HEK293 (cell line): ENCODE data around the gene CYTH3.

Experiments
- CTCF ChIA-PET: fragments of 350-600 bp; formaldehyde crosslinking; extraction: SDS; loops from one replicate; lab custom pipeline; 2021; ENCODE audit warnings: antibody characterized with exemption; lab: Yijun Ruan, JAX
- POLR2A ChIA-PET: fragments of 300-600 bp; formaldehyde crosslinking; extraction: SDS; loops from one replicate; lab custom pipeline; 2020; ENCODE audit warnings: antibody characterized with exemption, inconsistent platforms; lab: Yijun Ruan, JAX
- H3K27ac ChIP-seq: fragments of 200-500 bp; sonication (Bioruptor generic); 2 replicates; pipeline ENCODE4 v1.5.1; 2014; ENCODE audit warnings: low read depth, low read length, control low read depth, inconsistent platforms; ENCODE audit errors: extremely low read depth
- H3K36me3 ChIP-seq, 2 experiments: fragments of 200-500 bp in 1 of 2; sonication (Bioruptor generic) in 1 of 2; 1 replicate in 1 of 2; 2 replicates in 1 of 2; pipeline ENCODE4 v1.5.1; 2014 to 2017; ENCODE audit warnings: inconsistent platforms in 2 of 2, low read length in 2 of 2; ENCODE audit not compliant: control insufficient read depth in 2 of 2, insufficient read depth in 1 of 2
- H3K4me1 ChIP-seq: fragments of 200-500 bp; sonication (Bioruptor generic); 2 replicates; pipeline ENCODE4 v1.5.1; 2014; ENCODE audit warnings: mild to moderate bottlenecking, low read length, inconsistent platforms; ENCODE audit not compliant: control insufficient read depth, insufficient read depth
- H3K4me3 ChIP-seq: 2 replicates; pipeline ENCODE4 v1.5.1; 2011; ENCODE audit warnings: low read depth, mild to moderate bottlenecking, control low read depth, low read length, moderate library complexity
- H3K9me3 ChIP-seq: fragments of 200-500 bp; sonication (Bioruptor generic); 2 replicates; pipeline ENCODE4 v1.5.1; 2014; ENCODE audit warnings: low read depth, low read length, inconsistent platforms; ENCODE audit not compliant: control insufficient read depth, insufficient read depth
- EGR2 ChIP-seq: fragments of 450-650 bp; formaldehyde crosslinking; IDR thresholded peaks from 2 replicates; pipeline ENCODE4 v1.5.1; 2016; ENCODE audit warnings: low read depth, missing biosample characterization, missing genetic modification characterization
- GFI1B ChIP-seq: fragments of 450-650 bp; formaldehyde crosslinking; IDR thresholded peaks from 2 replicates; pipeline ENCODE4 v1.5.1; 2016; ENCODE audit warnings: missing biosample characterization, missing genetic modification characterization
- KLF7 ChIP-seq: fragments of 450-650 bp; formaldehyde crosslinking; IDR thresholded peaks from 2 replicates; pipeline ENCODE4 v1.5.1; 2016; ENCODE audit warnings: missing biosample characterization, missing genetic modification characterization, borderline replicate concordance
- SALL2 ChIP-seq: fragments of 450-650 bp; formaldehyde crosslinking; IDR thresholded peaks from 2 replicates; pipeline ENCODE4 v1.5.0; 2017; ENCODE audit warnings: missing biosample characterization, mild to moderate bottlenecking, missing genetic modification characterization, borderline replicate concordance
- SCRT1 ChIP-seq: fragments of 450-650 bp; formaldehyde crosslinking; IDR thresholded peaks from 2 replicates; pipeline ENCODE4 v1.5.1; 2016; ENCODE audit warnings: missing biosample characterization, missing genetic modification characterization, borderline replicate concordance
- SCRT2 ChIP-seq: fragments of 450-650 bp; formaldehyde crosslinking; IDR thresholded peaks from 2 replicates; pipeline ENCODE4 v1.5.1; 2016; ENCODE audit warnings: missing biosample characterization, missing genetic modification characterization
- SP2 ChIP-seq: fragments of 450-650 bp; formaldehyde crosslinking; IDR thresholded peaks from 2 replicates; pipeline ENCODE4 v1.5.1; 2016; ENCODE audit warnings: missing biosample characterization, missing genetic modification characterization
- YY1 ChIP-seq: fragments of 450-650 bp; formaldehyde crosslinking; IDR thresholded peaks from 2 replicates; pipeline ENCODE4 v1.5.1; 2018; ENCODE audit warnings: missing biosample characterization, missing genetic modification characterization
- ZBTB17 ChIP-seq: fragments of 450-650 bp; formaldehyde crosslinking; IDR thresholded peaks from 2 replicates; pipeline ENCODE4 v1.5.1; 2016; ENCODE audit warnings: missing biosample characterization, missing genetic modification characterization
- ZFHX2 ChIP-seq: fragments of 450-650 bp; formaldehyde crosslinking; conservative IDR thresholded peaks from 2 replicates; pipeline ENCODE4 v1.5.1; 2016; ENCODE audit warnings: missing biosample characterization, missing genetic modification characterization
- ZFP3 ChIP-seq: fragments of 450-650 bp; formaldehyde crosslinking; IDR thresholded peaks from 2 replicates; pipeline ENCODE4 v1.5.1; 2016; ENCODE audit warnings: low read depth, missing biosample characterization, missing genetic modification characterization
- ZNF10 ChIP-seq: fragments of 450-650 bp; formaldehyde crosslinking; IDR thresholded peaks from 2 replicates; pipeline ENCODE4 v1.5.1; 2017; ENCODE audit warnings: missing biosample characterization, missing genetic modification characterization
- ZNF174 ChIP-seq: fragments of 450-650 bp; formaldehyde crosslinking; IDR thresholded peaks from 2 replicates; pipeline ENCODE4 v1.5.0; 2017; ENCODE audit warnings: missing biosample characterization, mild to moderate bottlenecking, missing genetic modification characterization
- ZNF2 ChIP-seq: fragments of 450-650 bp; formaldehyde crosslinking; IDR thresholded peaks from 2 replicates; pipeline ENCODE4 v1.5.1; 2016; ENCODE audit warnings: missing biosample characterization, missing genetic modification characterization
- ZNF24 ChIP-seq: fragments of 450-650 bp; formaldehyde crosslinking; IDR thresholded peaks from 2 replicates; pipeline ENCODE4 v1.5.1; 2016; ENCODE audit warnings: missing biosample characterization, missing genetic modification characterization
- ZNF274 ChIP-seq, 2 experiments: fragments of 200-500 bp in 1 of 2; fragments of 450-650 bp in 1 of 2; sonication (Bioruptor generic) in 1 of 2; formaldehyde crosslinking in 1 of 2; IDR thresholded peaks; 2 replicates each; pipeline versions ENCODE4 v1.5.1 to v1.6.1; 2014 to 2016; ENCODE audit warnings: borderline replicate concordance in 1 of 2, inconsistent platforms in 1 of 2, low read length in 1 of 2, missing biosample characterization in 1 of 2, missing genetic modification characterization in 1 of 2
- ZNF433 ChIP-seq: fragments of 450-650 bp; formaldehyde crosslinking; IDR thresholded peaks from 2 replicates; pipeline ENCODE4 v1.5.1; 2016; ENCODE audit warnings: missing biosample characterization, missing genetic modification characterization, low read depth
- ZNF610 ChIP-seq: fragments of 450-650 bp; formaldehyde crosslinking; IDR thresholded peaks from 2 replicates; pipeline ENCODE4 v1.5.1; 2016; ENCODE audit warnings: missing biosample characterization, missing genetic modification characterization, borderline replicate concordance
- ZNF654 ChIP-seq: fragments of 450-650 bp; formaldehyde crosslinking; IDR thresholded peaks from 2 replicates; pipeline ENCODE4 v1.5.1; 2016; ENCODE audit warnings: low read depth, missing biosample characterization, missing genetic modification characterization
- ZNF776 ChIP-seq: fragments of 450-650 bp; formaldehyde crosslinking; IDR thresholded peaks from 2 replicates; pipeline ENCODE4 v1.5.0; 2017; ENCODE audit warnings: missing biosample characterization, missing genetic modification characterization, borderline replicate concordance
- TF ChIP-seq, protein P1 (sequence below): fragments of 450-650 bp; formaldehyde crosslinking; IDR thresholded peaks from 2 replicates; pipeline ENCODE4 v1.5.1; 2017; ENCODE audit warnings: missing biosample characterization, missing genetic modification characterization
- TF ChIP-seq, protein P2 (sequence below): fragments of 450-650 bp; formaldehyde crosslinking; IDR thresholded peaks from 2 replicates; pipeline ENCODE4 v1.5.1; 2016; ENCODE audit warnings: missing biosample characterization, missing genetic modification characterization
- TF ChIP-seq, protein P3 (sequence below): fragments of 450-650 bp; formaldehyde crosslinking; IDR thresholded peaks from 2 replicates; pipeline ENCODE4 v1.5.1; 2016; ENCODE audit warnings: missing biosample characterization, missing genetic modification characterization
- TF ChIP-seq, protein P4 (sequence below): fragments of 450-650 bp; formaldehyde crosslinking; IDR thresholded peaks from 2 replicates; pipeline ENCODE4 v1.5.1; 2017; ENCODE audit warnings: missing biosample characterization, missing genetic modification characterization
- TF ChIP-seq, protein P5 (sequence below): IDR thresholded peaks from 2 replicates; pipeline ENCODE4 v1.6.1; 2011; ENCODE audit warnings: mild to moderate bottlenecking, low read depth, low read length, borderline replicate concordance

The CYTH3 gene

DNA sequence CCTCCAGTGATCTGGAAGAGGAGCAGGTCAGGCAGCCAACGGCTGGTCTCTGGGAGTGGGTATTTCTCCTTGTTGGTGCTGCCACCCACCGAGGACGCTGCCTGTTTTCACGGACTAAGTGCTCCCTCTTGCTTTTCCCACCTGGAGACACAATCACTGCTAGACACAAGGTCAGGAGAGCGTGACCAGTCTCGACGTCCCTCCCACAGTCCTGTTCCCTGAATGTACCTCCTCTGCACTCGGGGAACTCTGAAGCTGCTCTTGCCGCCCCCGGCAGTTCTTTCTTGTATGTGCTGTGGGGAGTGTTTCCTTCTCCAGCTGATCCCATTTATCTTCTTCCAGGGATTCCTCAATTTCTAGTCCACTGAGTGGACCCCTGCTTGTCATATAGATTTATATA is 89.4 kb downstream of the CYTH3 start:
- no peaks in the 10 kb centered on the region for H3K9me3 ChIP-seq
- CTCF ChIA-PET = interaction anchor here (0.7 kb wide), 1 partner anchor 156 kb away, joined by 4 read pairs; no protein-coding TSS in a partner anchor
- POLR2A ChIA-PET = no interaction called here
- no peak for TF ChIP-seq ZNF174
- TF ChIP-seq SCRT2 (tag by site-specific recombination) = no peak
- TF ChIP-seq ZNF433 (tag by site-specific recombination) = no peak
- peak; percentile 34; the same call in 1 of the 2 replicates for TF ChIP-seq ZFHX2 (tag by site-specific recombination)
- TF ChIP-seq ZNF654 (tag by site-specific recombination) = no peak
- no peak for TF ChIP-seq GFI1B
- TF ChIP-seq ZNF274 (IDR thresholded peaks at IDR 0.05; ENCODE audit: low read length) = no peak
- TF ChIP-seq ZNF274 (tag by site-specific recombination; IDR thresholded peaks at IDR 0.05; ENCODE audit: borderline replicate concordance) = no peak
- TF ChIP-seq, protein P1, sequence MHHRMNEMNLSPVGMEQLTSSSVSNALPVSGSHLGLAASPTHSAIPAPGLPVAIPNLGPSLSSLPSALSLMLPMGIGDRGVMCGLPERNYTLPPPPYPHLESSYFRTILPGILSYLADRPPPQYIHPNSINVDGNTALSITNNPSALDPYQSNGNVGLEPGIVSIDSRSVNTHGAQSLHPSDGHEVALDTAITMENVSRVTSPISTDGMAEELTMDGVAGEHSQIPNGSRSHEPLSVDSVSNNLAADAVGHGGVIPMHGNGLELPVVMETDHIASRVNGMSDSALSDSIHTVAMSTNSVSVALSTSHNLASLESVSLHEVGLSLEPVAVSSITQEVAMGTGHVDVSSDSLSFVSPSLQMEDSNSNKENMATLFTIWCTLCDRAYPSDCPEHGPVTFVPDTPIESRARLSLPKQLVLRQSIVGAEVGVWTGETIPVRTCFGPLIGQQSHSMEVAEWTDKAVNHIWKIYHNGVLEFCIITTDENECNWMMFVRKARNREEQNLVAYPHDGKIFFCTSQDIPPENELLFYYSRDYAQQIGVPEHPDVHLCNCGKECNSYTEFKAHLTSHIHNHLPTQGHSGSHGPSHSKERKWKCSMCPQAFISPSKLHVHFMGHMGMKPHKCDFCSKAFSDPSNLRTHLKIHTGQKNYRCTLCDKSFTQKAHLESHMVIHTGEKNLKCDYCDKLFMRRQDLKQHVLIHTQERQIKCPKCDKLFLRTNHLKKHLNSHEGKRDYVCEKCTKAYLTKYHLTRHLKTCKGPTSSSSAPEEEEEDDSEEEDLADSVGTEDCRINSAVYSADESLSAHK = no peak
- TF ChIP-seq YY1 (tag by site-specific recombination) = no peak
- TF ChIP-seq, protein P2, sequence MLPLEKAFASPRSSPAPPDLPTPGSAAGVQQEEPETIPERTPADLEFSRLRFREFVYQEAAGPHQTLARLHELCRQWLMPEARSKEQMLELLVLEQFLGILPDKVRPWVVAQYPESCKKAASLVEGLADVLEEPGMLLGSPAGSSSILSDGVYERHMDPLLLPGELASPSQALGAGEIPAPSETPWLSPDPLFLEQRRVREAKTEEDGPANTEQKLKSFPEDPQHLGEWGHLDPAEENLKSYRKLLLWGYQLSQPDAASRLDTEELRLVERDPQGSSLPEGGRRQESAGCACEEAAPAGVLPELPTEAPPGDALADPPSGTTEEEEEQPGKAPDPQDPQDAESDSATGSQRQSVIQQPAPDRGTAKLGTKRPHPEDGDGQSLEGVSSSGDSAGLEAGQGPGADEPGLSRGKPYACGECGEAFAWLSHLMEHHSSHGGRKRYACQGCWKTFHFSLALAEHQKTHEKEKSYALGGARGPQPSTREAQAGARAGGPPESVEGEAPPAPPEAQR = no peak
- TF ChIP-seq SCRT1 (tag by site-specific recombination) = no peak
- TF ChIP-seq EGR2 (tag by site-specific recombination) = peak; percentile 64; the same call in 1 of the 2 replicates
- TF ChIP-seq ZNF10 = no peak
- no peak for TF ChIP-seq ZNF610 (tag by site-specific recombination)
- no peak for TF ChIP-seq ZNF24 (tag by site-specific recombination)
- TF ChIP-seq ZNF2 (tag by site-specific recombination) = no peak
- no peak for TF ChIP-seq ZNF776 (tag by site-specific recombination)
- H3K4me1 ChIP-seq = no peaks in the 10 kb centered on the region
- H3K4me3 ChIP-seq = no peak overlapping the region
- no peak overlapping the region for H3K27ac ChIP-seq
- H3K36me3 ChIP-seq = peaks cover 0 to 6% of the 10 kb centered on the region in 2 experiments; a peak in 1 of 3 replicates

DNA sequence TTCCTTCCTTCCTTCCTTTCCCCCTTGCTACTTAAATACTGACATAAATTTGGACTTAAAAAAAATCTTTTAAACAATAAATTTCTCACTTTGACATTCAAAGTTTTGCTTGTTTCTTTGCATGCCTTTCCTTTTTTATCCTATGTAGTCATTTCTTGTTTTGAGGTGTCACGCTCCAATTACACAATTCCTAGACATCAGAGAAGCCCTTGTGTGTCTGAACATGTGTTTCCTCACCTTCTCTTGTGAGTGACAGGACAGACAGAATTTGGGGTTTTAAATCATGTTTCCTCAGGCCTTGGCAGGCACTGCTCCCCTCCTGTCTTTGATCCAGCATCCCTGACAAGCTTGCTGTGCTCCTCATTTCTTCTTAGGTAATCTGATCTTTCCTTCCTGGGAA is 91.3 kb downstream of the CYTH3 start:
- CTCF ChIA-PET = no interaction called here
- no peaks in the 10 kb centered on the region for H3K9me3 ChIP-seq
- H3K36me3 ChIP-seq = peaks cover 0 to 6% of the 10 kb centered on the region in 2 experiments; a peak in 2 of 3 replicates
- H3K4me3 ChIP-seq = no peak overlapping the region
- TF ChIP-seq ZBTB17 (tag by site-specific recombination) = no peak
- TF ChIP-seq, protein P3, sequence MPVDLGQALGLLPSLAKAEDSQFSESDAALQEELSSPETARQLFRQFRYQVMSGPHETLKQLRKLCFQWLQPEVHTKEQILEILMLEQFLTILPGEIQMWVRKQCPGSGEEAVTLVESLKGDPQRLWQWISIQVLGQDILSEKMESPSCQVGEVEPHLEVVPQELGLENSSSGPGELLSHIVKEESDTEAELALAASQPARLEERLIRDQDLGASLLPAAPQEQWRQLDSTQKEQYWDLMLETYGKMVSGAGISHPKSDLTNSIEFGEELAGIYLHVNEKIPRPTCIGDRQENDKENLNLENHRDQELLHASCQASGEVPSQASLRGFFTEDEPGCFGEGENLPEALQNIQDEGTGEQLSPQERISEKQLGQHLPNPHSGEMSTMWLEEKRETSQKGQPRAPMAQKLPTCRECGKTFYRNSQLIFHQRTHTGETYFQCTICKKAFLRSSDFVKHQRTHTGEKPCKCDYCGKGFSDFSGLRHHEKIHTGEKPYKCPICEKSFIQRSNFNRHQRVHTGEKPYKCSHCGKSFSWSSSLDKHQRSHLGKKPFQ (tag by site-specific recombination) = no peak
- TF ChIP-seq ZFP3 (tag by site-specific recombination) = no peak
- TF ChIP-seq, protein P4, sequence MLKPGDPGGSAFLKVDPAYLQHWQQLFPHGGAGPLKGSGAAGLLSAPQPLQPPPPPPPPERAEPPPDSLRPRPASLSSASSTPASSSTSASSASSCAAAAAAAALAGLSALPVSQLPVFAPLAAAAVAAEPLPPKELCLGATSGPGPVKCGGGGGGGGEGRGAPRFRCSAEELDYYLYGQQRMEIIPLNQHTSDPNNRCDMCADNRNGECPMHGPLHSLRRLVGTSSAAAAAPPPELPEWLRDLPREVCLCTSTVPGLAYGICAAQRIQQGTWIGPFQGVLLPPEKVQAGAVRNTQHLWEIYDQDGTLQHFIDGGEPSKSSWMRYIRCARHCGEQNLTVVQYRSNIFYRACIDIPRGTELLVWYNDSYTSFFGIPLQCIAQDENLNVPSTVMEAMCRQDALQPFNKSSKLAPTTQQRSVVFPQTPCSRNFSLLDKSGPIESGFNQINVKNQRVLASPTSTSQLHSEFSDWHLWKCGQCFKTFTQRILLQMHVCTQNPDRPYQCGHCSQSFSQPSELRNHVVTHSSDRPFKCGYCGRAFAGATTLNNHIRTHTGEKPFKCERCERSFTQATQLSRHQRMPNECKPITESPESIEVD (tag by site-specific recombination) = no peak
- TF ChIP-seq, protein P5, sequence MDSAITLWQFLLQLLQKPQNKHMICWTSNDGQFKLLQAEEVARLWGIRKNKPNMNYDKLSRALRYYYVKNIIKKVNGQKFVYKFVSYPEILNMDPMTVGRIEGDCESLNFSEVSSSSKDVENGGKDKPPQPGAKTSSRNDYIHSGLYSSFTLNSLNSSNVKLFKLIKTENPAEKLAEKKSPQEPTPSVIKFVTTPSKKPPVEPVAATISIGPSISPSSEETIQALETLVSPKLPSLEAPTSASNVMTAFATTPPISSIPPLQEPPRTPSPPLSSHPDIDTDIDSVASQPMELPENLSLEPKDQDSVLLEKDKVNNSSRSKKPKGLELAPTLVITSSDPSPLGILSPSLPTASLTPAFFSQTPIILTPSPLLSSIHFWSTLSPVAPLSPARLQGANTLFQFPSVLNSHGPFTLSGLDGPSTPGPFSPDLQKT = no peak
- TF ChIP-seq SALL2 (tag by site-specific recombination) = no peak
- no peak for TF ChIP-seq KLF7 (tag by site-specific recombination)
- TF ChIP-seq SP2 (tag by site-specific recombination) = no peak
- no peaks in the 10 kb centered on the region for H3K4me1 ChIP-seq
- POLR2A ChIA-PET = no interaction called here
- no peak overlapping the region for H3K27ac ChIP-seq
